Activated CD4-positive, alpha-beta T cell treated with anti-CD3 and anti-CD28 coated beads for 4 hours (primary cell): ENCODE results near the gene MS4A15.
"Not testable (repeated sequence)": the region's sequence is repeated elsewhere in the genome, so short reads cannot be mapped to it uniquely, and the experiment has no call there.

Experiments
- DNase-seq, 2 donors: peaks; one replicate each; pipeline ENCODE4 v3.0.0-alpha.2; 2020

Gene MS4A15

DNA sequence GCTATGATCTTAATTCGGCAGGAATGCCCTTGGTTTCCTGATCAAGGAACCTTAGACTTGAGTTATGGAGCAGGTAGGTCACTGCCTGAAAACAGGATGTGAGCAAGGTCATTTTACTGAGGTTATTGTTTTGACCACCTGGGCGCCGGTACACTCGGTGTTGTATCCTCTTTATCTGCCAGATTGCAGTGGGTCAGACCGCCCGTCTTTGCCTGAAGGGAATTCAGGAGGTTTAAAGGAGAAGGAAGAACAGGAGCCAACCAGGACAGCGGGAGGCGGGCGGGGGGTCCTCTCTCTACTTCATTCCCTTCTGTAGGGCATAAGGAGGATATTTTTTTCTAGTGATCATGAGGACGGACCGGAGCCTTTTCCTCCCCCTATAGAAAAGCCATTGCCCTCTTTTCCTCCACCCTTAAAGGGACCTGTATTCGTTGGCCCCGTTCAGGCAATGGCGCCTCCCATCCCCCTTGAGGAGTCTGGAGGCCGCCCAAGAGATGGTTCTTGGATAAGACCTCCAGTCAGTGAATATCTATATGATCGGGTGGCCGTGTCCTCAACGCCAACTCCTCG lies 649 bp downstream of the MS4A15 start:
- DNase-seq: no peak

DNA sequence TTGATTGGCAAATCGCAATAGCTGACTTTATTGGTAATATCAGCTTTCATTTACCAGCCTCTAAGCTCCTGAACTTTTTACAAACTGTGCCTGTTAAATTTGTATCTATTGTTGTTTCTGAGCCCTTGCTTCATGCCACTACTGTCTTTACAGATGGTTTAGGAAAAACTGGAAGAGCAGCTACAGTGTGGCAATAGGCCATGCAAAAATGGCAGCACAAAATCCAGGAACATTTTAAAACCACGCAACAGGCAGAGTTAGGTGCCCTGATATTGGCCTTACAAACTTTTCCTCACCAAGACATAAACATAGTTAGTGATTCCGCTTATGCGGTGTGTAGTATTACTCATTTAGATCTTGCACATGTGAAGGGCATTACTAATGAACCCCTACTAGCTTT lies 2.0 kb downstream of the MS4A15 start:
- not testable (repeated sequence) for DNase-seq

DNA sequence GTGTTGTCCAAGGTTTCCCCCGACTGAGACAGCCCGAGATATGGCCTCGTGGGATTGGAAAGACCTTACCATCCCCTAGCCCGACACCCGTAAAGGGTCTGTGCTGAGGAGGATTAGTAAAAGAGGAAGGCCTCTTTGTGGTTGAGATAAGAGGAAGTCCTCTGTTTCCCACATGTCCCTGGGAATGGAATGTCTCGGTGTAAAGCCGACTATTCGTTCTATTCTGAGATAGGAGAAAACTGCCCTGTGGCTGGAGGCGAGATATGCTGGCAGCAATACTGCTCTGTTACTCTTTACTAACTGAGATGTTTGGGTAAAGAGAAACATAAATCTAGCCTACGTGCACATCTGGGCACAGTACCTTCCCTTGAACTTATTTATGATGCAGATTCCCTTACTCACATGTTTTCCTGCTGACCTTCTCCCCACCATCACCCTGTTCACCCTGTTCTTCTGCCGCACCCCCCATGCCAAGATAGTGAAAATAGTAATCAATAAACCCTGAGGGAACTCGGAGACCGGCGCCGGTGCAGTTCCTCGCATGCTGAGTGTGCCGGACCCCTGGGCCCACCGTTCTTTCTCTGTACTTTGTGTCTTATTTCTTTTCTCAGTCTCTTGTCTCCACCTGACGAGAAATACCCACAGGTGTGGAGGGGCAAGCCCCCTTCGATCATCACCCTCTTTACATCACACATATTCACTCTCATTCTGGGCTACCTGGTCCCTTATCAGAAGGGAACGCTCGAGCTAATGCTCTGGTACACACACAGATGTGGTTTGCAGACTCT lies 3.0 kb downstream of the MS4A15 start:
- DNase-seq: not testable (repeated sequence)

DNA sequence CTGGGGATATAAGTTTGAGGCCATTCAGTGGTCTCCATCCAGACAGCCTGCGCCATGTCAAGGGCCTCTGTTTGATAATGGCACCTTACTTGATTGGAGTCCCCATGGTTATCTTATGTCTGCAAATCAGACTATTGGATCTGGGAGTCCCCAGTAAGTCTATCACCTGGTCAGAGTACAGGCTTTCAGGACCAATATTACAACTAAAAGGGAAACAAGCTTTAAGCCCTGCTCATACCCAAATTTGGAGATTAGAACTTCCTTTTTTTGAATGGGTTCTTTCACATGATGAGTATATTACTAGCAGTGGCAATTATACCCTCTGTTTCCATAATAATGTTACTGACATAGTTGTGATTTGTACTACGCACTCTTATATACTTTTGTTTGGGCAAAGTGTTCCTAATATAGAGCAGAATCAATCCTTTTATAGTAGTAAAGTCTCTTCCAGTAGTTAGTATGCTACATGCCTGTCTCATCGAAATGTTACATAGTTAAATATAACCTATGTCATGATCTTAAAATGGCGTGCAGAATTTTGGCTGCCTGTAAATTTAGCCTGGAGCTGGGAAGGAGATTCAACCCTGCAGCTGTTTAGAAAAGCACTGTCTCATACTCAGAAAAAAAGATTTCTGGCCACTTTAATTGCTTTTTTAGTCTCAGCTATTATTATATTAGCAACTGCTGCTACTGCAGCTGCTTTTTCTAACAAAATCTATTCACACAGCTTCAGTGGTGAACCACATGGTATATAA lies 4.9 kb downstream of the MS4A15 start:
- no peak for DNase-seq

DNA sequence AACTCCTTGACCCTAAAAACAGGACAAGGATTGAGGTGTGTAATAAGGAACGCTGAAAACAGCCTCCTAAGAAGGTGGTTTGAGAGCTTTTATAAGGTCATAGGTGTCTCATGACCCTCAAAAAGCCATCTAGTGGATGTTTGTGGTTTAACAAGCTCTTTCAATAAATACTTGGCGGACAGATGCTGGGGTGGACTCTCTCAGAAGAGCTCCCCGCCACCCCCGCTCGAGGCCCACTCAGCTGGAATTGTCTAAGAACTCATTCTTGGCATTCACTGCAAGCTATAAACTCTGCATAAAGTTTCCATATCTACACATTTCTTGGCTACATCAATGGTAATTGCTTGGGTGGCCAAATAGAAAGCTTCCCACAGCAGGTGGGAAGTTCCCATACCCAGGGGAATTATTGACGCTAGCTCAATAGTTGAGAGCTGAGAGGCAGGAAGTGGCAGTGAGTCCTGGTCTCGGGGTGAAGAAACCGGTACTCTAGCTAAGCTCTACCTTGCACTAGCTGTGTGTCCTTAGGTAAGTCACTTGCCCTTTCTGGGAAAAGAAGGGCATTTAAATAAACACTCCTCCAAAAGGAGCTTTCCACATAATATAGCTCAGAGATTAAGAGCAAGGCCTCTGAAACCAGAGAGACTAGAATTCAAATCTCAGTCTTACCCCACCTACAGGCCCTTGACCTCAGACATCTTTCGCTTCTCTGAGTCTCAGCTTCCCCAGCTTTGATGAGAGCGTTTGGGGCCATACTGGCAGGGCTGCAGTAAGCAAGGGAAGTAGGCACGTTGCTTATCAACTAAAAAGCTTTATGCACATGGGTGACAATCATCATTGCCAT lies 6.4 kb downstream of the MS4A15 start:
- no peak for DNase-seq

DNA sequence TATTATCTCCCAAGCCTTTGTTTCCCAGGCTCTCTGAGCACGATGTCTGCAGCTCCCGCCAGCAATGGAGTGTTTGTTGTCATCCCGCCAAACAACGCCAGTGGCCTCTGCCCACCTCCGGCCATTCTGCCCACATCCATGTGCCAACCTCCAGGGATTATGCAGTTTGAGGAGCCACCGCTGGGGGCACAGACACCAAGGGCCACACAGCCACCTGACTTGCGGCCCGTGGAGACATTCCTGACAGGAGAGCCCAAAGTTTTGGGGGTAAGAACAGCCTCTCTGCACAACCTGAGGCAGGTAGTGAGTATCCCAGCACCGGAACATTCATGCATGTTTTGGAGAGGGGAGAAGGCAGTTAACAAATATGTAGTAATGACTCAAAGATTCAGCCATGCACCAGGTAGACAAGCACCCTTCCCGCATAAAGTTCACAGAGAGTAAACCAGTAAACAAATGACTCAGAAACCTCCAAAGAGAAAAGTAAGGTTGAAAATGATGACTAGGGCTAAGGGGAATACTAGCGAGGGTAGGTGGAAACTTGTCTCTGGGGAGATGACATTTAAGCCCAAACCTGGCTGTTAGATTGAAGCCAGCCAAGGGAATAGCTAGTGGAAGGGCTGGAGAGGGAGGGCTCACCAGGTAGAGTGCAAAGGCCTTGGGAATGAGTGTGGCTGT lies 7.2 kb downstream of the MS4A15 start:
- no peak for DNase-seq

DNA sequence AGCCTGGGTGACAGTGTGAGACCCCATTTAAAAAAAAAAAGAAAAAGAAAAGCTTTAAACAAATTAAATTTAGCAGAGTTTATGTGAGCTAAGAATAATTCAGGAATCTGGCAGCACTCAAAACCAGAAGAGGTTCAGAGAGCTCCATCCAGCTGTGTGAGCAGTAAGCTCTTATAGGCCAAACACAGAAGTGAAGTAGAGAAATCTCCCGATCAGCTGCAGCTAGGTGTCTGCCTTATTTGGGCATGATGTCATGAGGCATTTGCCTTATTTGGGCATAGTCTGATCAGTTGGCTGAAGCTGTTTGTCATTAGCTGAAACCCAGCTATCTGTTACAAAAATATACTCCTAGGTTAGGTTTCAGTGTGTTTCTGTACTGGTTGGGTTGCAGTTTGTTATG lies 8.2 kb downstream of the MS4A15 start:
- DNase-seq: no peak

DNA sequence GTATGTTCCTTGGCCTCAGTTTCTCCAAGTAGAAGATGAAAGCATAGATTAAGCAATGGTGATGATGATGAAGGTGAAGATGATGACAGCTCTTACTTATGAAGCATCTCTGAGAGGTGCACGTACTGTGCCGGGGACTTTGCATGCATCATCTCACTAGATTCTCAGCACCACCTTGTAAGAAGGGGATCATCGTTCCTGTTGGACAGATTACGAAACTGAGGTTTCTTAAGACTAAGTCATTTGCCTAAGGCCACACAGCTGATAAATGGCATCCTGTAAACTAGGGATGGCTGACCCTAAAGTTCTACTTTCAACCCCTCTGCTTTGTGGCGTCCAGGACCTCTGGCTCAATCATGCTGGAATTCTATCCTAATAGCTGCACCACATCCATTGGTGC lies 8.7 kb downstream of the MS4A15 start:
- no peak for DNase-seq

DNA sequence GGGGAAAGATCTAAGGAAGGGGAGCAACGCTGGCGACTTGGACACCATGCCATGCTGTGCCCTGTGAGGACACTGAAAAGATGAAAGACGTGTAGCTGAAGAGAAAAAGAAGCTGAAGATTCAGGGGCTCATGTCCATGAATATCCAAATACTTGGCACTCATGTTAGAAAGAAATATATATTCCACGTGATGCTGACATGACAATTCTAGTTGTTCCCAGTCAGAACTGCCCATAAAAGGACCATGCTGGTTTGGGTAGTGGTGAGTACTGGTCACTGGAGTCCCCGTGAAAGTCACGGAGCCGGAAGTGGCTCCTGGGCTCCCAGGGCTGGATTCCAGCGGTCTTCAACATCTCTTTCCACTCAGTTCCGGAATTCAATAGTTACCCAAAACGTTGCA lies 9.9 kb downstream of the MS4A15 start:
- no peak for DNase-seq

DNA sequence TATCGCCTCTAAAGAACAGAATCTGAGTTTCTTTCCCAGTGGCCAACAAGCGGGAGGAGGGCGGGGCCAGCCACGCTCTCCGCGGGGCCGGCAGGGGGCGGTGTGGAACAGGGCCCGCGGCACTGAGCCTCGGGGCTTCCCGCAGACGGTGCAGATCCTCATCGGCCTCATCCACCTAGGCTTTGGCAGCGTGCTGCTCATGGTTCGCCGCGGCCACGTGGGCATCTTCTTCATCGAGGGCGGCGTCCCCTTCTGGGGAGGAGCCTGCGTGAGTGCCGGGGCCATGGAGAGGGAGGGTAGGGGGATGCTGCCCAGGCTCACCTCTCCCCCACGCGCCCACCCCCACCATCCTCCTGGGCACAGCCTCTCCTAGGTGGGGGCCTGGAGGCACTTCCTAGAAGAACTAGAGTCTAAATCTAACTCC lies 10.7 kb downstream of the MS4A15 start:
- no peak for DNase-seq

DNA sequence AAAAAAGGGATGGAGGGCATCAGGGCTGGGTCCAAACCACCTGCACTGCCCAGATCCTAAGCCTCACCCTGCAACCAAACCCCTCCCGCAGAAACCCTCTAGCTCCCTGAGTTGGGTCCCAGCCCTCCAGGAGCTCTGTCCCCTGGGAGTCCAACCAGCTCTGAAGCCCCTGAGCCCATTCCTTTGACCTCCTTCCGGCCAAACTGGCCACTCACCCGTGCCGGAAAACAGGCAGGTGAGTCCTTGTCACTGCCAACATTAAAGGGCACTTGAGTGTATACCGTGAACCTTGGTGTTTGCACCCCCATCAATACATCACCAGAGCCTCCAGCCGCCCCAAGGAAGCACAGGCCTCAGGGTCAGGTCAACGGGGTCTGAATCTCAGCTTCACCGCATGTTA lies 11.5 kb downstream of the MS4A15 start:
- DNase-seq: no peak

DNA sequence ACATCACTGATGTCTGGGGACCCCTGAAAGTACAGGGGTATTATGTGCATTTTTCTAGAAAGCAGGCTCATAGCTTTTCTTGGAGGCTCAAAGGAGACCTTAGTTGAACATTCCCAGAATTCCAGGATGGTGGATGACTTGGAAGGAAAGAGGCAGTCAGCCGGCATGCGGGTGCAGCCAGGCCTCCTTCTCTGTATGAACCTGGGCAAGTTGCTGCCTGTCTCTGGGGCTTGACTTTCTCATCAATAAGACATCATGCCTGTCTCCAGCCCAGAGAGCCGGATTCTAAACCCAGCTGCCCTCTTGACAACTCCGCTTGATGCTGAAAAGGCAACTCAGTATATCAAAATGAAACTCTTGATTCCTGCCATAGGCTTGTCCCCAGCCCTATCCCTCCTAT lies 12.6 kb downstream of the MS4A15 start:
- no peak for DNase-seq

DNA sequence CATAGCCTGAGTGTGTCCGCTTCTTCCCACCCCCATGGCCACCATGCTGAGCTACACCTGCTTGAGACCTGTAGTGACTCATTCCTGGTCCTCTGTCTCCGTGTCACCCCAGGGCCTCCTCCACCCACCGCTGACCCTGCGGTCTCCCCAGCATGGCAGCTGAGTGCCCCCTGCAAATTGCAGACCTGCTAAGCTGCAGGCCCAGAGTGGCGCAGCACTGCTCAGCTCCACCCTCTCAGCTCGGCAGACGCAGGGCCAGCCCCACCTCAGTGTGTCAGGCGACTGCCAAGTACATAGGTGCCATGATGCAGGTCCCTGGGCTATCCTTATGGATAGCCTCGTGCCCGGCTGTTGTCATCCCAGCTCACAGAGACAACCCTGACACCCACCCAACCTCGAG lies 13.1 kb downstream of the MS4A15 start:
- DNase-seq: no peak

DNA sequence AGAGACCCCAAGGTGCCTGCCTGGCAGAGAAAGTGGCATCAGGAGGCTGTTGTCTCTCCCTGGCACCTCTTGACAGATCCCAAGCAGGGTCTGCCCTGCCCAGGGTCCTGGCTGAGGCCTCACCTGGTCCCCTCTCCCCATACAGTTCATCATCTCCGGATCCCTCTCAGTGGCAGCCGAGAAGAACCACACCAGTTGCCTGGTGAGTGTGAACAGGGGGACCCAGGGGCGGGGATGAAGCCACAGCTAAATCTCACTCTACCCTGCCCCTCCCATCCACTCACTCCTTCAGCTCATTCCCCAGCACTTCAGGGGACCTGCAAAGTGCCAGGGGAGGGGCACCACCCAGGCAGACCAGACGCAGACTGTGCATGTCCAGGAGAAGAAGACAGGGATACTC lies 14.5 kb downstream of the MS4A15 start:
- DNase-seq: no peak

DNA sequence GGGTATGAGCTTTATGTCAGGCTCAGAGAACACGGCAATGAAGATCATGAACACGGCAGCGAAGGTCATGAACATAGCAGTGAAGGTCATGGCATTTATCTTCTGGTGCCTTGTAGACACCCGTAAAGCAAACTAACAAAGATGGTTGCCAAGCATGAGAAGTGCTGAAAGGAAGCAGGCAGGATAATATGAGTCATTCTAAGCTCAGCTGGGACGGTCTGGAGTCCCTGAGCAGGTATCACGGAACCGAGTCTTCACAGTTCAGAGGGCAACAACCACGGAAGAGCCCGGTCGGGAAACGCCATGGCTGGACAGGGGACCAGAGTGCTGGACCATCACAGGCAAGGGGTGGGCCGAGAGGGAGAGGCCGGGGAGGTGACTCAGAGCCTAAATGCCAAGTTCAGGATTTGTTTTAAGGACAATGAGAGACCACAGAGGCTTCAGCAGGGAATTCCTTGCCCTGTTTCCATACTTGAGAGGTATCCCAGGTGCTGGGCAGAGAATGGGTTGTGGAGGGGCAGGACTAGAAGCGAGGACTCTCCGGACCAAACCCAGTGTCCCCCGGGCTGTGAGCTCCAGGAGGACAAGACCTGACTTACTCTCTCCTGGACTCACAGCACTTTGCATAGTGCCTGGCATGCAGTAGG lies 15.3 kb downstream of the MS4A15 start:
- DNase-seq: no peak

DNA sequence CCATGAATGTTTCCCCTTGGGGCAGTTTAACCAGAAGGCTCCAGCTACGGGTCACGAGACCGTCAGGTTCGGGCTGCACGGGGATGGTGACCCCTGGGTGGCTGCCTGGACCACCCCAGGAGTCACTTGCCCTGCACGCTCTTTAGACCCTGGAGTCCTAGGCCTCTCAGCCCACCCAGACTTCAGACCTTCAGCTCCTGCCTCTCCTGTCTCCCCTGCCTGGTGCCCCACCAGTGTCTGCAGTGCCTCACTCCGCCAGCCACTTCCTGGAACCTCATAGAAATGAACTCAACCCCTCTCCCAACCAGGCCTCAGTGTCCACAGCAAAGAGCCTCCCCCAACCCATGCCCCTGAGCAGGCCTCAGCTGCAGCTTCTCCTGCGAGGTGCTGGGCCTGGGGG lies 16.0 kb downstream of the MS4A15 start:
- DNase-seq: no peak

DNA sequence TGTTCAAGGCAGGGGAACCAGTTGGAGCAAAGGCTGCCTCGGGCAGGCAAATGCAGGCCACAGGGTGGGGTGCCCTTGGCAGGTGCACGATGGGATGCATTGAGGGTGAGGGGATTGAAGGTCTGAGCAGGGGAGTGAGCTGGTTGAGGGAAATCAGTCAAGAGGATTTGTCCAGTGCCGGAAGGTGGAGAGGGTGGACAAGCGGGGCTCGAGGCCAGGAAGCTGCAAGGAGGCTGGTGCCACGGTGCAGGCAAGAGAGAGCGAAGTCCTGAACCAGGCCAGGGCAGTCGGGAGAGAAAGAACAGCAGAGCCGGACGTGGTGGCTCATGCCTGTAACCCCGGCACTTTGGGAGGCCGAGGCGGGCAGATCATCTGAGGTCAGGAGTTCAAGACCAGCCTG lies 18.1 kb downstream of the MS4A15 start:
- no peak for DNase-seq

DNA sequence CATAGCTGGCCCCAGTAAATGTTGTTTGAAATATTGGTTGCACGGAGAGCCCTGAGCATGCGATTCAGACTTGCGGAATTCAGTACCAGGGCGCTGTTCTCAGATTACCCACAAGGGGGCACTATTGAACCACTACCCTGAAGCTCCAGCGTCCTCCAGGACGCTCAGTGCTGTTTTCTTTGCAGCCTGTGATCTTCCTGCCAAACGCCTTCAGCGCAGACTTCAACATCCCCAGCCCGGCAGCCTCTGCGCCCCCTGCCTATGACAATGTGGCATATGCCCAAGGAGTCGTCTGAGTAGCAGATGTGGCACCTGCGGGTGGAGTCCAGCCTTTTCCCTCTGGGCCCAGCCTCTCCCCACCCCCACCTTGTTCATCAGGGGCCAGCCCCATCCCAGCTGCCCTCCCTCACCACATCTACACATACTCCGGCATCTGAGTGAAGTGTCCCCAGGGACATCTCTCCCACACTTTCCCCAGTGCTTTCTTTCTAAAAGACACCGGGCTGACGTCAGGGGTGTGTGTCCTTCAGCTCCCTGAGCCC lies 18.8 kb downstream of the MS4A15 start:
- DNase-seq: peak; percentile 68 to 82

DNA sequence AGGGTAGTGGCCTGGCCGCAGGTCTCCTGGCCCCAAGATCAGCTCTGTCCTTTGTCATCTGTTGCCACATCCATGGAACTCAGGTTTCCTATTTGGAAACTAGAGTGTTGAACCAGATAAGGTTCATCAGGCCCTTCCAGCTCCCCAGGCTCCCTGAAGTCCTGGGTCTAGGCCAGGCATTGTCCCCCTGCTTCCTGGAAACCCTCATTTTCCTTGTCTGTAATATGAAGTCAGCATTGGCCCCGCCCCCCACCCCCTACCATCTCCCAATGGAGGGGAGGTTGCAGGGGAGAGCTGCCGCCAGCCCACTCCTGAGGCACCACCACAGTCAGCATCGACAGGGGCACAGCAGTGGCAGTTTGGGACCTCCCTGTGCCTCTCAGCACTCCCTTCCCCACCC lies 19.5 kb downstream of the MS4A15 start:
- no peak for DNase-seq

DNA sequence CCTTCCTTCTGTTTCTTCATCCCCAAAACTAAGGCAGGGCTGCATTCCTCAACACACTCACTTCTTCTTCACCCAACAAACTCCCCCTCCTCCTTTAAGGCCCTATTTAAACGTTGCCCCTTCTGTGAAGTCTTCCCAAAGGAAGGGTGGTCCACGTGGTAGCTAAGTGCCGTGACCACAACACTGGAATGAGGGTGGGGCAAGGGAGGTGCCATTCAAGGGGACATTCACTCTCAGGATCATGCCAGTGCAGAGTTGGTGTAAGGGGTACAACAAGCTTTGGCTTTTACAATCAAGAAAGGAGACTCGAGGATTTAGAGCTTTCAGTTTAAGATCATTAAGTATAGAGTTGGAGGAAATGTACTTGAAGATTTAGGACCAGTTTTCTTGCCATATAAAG lies 20.4 kb downstream of the MS4A15 start:
- no peak for DNase-seq

DNA sequence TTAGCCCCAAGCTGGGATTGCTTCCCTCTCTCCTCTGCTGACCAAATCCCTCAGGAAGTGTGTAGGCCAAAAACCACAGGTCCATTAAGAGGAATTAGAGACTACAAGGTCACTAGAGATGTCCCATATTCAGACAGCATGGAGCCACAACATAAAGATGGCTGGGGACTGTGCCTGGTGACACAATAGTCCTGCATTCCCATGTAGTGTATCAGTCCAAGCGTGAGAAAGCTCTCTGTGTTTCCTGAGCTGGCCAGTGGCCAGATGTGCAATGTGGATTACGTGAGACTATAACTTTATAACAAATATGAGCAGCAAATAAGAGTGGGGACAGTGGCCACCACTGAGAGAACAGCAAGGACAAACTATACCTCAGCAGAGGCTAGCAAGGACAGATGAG lies 20.9 kb downstream of the MS4A15 start:
- no peak for DNase-seq

DNA sequence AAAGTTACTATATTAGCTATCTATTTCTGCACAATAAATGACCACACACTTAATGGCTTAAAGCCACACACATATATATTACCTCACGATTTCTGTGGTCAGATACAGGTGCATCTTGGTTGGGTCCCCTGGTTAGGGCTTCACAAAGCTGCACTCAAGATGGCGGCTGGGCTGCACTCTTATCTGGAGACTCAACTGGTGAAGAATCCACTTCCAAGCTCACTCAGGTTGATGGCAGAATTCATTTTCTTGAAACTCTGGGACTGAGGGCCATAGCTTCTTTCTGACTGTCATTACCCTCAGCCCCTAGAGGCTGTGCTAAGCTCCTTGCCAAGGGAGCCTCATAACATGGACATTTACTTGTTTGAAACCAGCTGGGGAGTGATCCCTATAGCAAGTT lies 23.4 kb downstream of the MS4A15 start:
- DNase-seq: no peak
